ENCODE results near the gene SLC2A11.

DNA sequence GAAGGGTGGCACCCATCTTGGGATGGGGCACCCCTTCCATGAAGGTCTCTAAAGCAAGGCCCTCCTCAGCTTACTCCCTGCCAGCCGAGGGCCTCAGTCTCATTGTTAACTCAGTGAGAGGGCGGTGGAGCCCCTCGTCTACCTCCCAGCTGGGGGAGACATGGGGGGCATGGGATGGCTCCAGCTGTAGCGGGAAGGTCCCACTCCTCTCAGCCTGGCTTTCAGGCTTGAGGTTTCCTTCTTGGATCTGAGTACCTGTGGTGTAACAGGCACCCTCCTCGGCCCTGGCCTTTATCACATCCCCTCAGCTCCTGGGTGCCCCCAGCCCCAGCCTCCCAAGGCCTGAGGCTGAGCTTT, 38.5 kb downstream of the SLC2A11 start:
- TF ChIP-seq POLR2A (IDR thresholded peaks at IDR 0.05) (no peak), CTCF (IDR thresholded peaks at IDR 0.05) (no peak), EP300 (IDR thresholded peaks at IDR 0.05) (no peak)

All from stomach (tissue), 4 donors.